KG1 (cell line): Measurements from ENCODE around the gene DLK1.

ENCODE experiments used
- DNase-seq: peaks from one replicate; lab custom pipeline; 2025; lab: John Stamatoyannopoulos, UW

DLK1 gene

GRCh38 chr14:100733152-100733850 lies 6.6 kb downstream of the DLK1 start:
- no peak for DNase-seq

GRCh38 chr14:100734031-100734990 lies 7.6 kb downstream of the DLK1 start:
- no peak for DNase-seq

GRCh38 chr14:100735271-100735670 lies 8.6 kb downstream of the DLK1 start:
- DNase-seq, result no peak

- DNase-seq, result no peak
These were observed 9.8 kb downstream of the DLK1 start for GRCh38 chr14:100736269-100737180.

GRCh38 chr14:100737526-100737925 lies 10.8 kb downstream of the DLK1 start:
- no peak for DNase-seq

- no peak for DNase-seq
These were observed 11.6 kb downstream of the DLK1 start for GRCh38 chr14:100738269-100738691.

- DNase-seq, result no peak
These were observed 12.0 kb downstream of the DLK1 start for GRCh38 chr14:100738704-100739131.

GRCh38 chr14:100739306-100739705 lies 12.6 kb downstream of the DLK1 start:
- DNase-seq, result no peak

GRCh38 chr14:100740196-100740825 lies 13.6 kb downstream of the DLK1 start:
- no peak for DNase-seq

- DNase-seq, result no peak
These were observed 14.2 kb downstream of the DLK1 start for GRCh38 chr14:100740929-100741328.

GRCh38 chr14:100741966-100742365 lies 15.3 kb downstream of the DLK1 start:
- DNase-seq, result no peak

GRCh38 chr14:100746326-100746725 lies 19.6 kb downstream of the DLK1 start:
- DNase-seq, result no peak

- DNase-seq, result no peak
These were observed 20.4 kb downstream of the DLK1 start for GRCh38 chr14:100747021-100747586.

- DNase-seq, result no peak
These were observed 21.0 kb downstream of the DLK1 start for GRCh38 chr14:100747736-100748135.

GRCh38 chr14:100748403-100748802 lies 21.7 kb downstream of the DLK1 start:
- no peak for DNase-seq

GRCh38 chr14:100748944-100749343 lies 22.3 kb downstream of the DLK1 start:
- no peak for DNase-seq

GRCh38 chr14:100749967-100750597 lies 23.4 kb downstream of the DLK1 start:
- DNase-seq, result no peak

GRCh38 chr14:100750762-100751699 lies 24.3 kb downstream of the DLK1 start:
- no peak for DNase-seq

- DNase-seq, result no peak
These were observed 27.3 kb downstream of the DLK1 start for GRCh38 chr14:100754020-100754419.

- no peak for DNase-seq
These were observed 29.0 kb downstream of the DLK1 start for GRCh38 chr14:100755649-100756048.
